Measurements from ENCODE around the gene TSHZ2.
A peak's percentile ranks its signal among the peaks of the same experiment; 100 is the strongest.
"Not testable (repeated sequence)": the region's sequence is repeated elsewhere in the genome, so short reads cannot be mapped to it uniquely, and the experiment has no call there.

Gene TSHZ2

DNA sequence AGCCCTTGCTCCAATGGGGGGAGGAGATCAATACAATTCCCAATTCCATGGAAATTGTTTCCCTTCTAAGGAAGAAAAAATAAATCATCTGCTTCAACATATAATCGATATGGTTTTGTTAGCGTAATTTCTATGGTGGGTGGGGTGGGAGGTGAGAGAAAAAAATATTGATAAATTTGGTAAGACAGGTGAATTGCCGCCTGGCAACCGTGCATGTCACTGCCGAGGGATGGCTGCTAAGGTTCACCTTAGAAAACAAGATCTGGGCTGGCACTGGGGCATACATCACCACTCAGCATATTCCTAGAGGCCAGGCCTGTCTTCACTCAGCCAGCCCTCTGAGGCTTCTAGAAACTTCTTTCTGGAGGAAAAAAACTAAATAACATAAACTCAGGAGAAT lies 517.4 kb downstream of the TSHZ2 start:
- no peak for DNase-seq

DNA sequence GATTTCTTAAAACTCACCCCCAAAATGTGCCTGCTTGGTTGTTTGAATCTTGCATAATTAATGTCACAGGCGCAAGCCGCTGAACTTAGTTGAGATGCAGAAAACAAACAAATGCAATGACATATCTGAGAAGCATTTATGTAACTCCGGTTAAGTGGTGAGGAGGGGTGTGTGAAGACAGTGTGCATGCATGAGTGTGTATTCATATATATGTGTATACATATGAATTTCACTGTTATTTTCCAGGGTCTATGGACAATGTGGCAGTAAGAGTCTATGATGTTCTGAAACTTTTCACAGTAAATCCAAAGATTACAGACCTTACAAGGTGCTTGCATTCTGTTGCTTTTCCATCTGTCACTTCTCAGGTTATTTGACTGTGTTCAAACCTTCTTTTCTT lies 518.5 kb downstream of the TSHZ2 start:
- no peak for DNase-seq

DNA sequence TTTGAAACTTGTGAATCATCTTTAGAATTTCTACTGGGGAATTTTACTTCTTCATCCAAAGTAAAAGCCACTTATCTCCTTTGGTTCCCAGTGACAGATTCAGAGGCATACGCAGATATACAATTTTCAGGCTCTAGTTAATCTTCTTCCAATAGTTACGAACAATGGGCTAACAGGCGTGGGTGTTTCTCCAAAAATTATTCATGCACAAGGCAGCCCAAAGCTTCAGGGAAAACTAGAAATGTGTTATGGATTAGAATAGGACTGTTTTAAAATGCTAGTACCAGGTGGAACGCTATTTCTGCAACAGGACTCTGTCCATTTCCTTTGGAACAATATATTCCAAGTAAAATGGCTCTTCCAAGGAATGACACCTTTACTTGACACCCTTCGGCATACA lies 519.3 kb downstream of the TSHZ2 start:
- no peak for DNase-seq

DNA sequence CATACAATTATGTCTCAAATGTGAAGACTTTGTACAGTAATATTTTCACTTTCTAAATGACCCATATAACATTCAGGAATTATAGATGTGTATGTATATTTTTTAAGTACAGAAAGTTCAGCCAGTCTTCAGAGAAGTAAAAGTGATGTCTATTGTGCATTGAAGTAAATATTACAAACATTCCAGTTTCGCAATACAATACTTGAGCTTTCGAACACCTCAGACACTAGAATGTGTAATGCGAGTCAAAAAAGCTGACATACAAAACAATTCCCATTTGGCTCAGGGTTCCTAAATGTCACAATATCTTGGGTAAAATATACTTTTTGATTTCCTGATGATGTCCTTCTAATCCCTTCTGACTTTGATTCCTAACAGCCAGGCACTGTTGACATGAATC lies 520.1 kb downstream of the TSHZ2 start:
- no peak for DNase-seq

DNA sequence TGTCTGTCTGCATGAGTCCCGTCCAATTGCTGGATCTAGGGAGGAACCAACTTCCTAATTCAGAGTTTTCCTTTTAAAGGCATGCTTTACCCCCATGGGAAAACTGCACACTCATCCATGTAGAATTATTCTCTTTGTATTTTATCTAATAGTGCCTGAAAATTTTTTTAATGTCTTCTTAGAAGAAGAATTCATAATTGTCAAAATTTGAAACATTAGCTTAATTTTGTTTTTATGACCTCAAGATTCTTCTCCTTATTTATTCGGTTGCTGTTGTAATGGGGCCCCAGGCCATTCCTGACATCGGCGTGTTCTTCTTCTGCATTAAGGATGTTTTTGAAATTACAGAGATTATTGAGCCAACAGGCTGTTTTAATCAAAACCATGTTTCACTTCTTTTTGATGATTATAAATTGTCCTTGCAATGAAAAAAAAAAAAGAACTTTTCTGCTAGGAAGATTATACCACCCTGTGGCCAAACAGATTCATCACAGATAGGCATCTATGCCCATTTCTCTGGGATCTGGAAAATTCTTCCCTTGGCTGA lies 521.2 kb downstream of the TSHZ2 start:
- DNase-seq, result peak; percentile 63

DNA sequence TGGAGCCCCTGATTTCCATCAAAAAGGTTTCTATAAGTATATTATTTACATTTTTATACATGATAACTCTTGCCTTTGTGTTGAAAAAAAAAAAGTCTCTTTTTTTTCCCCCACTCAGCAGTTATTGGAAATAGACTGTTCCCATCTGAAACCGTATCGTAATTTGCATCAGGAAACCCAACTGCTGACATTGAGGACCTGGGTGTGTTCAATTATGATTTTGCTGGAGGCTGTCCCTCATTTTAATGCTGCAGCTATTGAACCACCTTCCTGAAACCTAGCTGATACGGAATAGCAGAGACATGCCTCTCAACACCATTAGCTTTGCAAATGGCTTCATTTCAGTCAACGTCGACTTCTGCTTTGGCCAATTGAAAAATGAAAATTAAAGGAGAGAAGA lies 522.6 kb downstream of the TSHZ2 start:
- DNase-seq, result no peak

DNA sequence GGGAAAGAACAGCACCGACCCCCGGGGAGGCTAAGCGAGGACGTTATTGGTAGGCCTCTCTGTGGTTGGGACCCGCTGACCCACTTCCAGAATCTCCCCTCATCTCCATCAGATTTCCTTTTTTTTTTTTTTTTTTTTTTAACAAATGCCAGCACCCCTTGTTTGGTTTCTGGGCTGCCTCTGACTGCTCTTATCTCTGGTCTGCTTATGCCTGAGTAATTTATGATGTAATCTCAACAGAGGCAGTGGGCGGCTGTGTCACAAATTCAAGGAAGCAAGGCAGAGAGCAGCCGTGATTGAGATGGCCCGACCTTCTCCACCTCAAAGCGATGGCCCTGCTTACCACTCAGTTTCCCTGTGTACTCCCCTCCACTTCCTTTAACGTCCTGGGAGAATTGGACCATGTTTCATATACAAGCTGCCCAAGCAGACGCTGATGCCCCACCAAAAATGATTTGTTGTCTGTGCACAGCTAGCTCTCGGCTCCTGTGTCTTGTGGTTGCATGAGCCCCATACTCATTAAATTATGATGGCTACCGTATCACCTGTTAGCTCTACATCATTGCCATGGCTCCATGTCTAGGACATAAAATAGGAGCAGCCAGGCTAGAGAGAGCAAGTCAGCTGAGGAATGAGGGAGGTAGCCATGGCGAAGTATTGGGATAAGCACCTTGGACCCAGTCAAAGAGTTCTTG lies 523.4 kb downstream of the TSHZ2 start:
- DNase-seq, result no peak

DNA sequence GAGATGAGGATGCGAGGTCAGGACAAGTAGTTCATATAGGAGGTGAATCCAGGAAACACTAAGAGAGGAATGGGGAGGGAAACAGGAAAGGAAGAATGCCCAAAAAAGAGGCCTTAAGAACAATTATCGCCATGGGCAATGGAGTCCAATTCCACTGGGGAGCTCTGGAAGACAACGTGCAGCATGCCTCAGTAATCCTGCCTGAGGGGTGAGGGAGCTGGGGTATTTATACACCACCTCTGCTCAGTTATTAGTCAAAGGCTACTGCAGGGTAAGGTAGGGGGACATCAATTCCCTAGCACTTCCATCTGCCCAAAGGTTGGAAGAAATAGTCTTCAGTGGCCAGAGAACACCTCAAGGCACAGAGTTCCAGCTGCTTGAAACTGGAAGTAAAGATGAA lies 525.1 kb downstream of the TSHZ2 start:
- no peak for DNase-seq

DNA sequence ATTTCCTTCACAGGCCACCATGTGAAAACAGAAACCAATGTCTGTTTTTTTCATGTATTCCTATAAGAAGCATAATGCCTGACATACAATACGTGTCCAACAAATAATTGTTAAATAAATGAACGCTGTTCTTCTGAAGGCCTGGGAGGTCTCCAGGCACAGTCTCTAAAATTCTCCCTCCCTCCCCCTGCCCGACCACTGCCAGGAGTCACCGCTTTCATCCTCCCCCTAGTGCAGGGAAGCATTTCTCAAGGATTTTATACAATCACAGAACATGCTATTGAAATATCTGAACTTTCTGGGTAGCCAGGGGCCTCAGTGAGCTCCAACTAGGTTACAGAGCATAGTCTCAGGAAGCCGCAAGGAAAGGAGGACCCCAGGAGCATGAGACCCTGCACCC lies 526.2 kb downstream of the TSHZ2 start:
- no peak for DNase-seq

DNA sequence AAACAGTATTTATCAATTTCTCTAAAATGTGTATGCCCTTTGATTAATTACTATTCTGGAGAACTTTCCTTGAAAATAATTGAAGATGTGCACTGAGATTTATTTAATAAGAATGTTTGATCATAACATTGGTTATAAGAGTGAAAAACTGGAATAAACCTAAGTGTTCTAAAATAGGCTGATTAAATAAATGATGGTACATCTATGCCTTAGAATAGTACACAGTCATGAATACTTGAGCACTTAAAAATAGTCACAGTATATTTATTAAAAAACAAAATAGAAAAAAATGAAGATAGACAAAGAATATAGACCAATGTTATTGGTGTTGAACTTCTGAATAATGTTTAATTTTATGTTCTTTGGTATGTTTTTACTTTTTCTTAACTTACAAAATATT lies 528.5 kb downstream of the TSHZ2 start:
- no peak for DNase-seq

DNA sequence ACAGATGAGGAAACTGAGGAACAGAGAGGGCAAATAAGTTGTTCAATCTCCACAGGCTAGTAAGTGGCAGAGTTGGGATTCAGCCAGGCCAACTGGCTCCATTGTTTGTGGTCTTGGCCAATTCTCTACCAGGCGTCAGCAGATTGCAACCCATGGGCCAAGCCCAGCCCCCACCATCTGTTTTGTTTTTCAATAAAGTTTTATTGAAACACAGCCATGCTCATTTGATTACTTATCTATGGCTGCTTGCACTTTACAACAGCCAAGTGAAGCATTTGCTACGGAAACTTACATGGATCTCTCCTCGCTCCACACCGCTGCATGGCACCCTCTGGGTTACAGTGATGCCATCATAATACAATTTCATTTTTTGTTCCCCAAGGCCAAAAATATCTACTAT lies 530.7 kb downstream of the TSHZ2 start:
- no peak for DNase-seq

DNA sequence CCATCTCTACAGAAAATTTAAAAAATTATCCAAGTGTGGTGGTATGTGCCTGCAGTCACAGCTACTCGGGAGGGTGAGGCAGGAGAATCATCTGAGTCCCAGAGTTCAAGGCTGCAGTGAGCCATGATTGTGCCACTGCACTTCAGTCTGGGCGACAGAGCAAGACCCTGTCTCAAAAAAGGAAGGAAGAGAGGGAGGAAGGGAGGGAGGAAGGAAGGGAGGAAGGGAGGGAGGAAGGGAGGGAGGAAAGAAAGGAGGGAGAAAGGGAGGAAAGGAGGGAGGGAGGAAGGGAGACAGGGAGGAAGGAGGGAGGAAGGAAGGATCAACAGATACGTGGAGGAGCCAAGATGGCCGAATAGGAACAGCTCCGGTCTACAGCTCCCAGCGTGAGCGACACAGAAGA lies 531.4 kb downstream of the TSHZ2 start:
- DNase-seq, result no peak

DNA sequence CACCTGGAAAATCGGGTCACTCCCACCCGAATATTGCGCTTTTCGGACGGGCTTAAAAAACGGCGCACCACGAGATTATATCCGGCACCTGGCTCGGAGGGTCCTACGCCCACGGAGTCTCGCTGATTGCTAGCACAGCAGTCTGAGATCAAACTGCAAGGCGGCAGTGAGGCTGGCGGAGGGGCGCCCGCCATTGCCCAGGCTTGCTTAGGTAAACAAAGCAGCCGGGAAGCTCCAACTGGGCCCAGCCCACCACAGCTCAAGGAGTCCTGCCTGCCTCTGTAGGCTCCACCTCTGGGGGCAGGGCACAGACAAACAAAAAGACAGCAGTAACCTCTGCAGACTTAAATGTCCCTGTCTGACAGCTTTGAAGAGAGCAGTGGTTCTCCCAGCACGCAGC lies 531.9 kb downstream of the TSHZ2 start:
- not testable (repeated sequence) for DNase-seq

DNA sequence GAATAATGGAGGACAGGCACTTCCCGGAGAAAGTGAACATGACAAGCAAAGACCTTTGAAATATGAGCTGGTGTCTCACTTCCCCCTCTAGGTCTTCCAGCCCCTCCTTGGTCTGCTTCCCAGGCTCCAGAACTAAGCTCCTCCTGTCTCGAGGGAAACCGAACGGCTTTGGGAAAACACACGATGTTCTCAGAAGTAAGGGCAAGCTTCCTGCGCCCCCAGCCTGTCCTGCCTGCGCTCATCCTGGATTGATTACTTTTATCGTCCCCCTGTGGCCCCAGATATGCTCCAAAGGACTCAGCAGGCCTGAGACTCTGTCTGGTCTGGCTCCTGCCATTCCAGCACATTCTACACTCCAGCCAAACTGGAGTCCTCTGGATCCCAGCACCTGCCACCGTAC lies 538.1 kb downstream of the TSHZ2 start:
- no peak for DNase-seq

DNA sequence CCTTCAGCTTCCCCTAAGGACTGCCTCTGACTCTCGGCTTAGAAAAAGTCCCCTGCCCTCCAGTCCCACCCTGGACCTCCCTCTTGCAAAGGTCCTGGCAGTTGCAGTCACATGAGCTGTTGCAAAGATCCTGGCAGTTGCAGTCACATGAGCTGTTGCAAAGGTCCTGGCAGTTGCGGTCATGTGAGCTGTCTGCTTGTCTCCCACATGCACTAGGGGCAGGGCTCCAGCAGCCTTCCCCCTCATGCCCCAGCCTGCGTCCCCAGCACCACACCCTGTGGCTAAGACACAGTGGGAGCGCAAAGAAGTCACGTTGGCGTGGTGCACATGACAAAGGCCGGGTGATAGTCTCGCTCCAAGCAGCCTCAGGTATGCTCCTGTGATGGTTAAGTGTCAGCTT lies 538.5 kb downstream of the TSHZ2 start:
- no peak for DNase-seq

DNA sequence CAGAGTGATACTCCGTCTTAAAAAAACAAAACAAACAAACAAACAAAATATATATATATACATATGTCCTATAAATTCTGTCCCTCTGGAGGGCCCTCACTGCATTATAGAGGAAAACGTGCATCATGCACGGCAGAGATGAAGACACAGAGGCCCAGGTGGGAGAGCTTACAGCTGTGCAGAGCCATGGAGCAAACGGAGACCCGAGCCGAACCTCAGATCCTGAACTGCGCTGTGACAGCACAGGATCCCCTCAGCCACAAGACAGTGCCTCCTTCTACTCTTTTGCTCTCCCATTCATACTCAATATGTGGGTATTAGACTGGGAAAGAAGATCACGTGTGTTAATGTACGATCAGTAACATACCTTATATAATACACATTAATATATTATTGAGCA lies 539.9 kb downstream of the TSHZ2 start:
- DNase-seq, result no peak

DNA sequence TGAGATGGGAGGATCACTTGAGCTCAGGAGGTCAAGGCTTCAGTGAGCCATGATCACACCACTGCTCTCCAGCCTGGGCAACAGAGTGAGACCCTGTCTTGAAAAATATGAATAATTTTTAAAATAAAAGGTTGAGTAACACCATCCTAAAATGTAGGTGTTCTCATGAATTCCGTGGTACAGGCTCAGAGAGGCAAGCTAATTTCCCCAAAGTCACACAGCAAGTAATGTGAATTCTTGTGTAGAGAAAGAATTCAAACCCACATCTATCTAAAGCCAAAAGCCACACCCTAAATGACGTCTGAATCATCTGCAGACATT lies 541.0 kb downstream of the TSHZ2 start:
- DNase-seq, result peak; percentile 14

DNA sequence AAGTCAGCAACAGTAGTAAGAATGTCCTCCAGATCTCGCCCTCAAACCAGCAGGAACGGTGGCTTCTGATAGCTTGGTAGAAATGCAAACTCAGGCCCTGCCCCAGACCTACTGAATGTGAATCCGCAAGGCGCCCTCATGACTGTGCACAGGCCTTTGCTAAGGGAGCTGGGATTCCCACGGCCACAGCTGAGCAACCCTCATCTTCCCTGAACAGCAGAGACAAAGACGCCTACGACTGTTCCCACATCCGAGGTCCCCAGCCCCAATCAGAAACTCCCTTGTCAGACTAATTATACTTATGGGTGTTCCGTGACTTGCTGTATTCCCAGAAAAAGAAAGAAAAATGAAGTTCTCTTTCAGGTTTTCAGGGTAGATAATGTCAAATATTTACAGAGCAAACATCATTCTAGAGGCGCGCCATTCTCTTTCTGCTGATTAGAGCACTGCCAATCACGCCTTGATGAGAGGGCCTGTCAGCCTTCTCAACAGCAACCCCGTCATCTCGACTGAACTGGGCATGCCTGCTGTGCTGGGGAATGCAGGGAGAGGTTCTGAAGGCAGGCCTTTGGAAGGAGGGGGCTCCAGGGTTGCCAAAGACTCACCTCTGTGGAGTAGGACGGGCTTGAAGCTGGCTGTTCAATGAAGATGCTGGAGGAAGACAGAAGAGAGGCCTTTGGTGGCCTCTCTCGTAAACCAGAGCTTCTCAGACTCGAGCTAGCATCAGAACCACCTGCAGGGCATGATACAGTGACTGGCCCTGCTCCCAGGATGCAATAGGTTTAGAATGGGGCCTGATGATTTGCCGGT lies 541.5 kb downstream of the TSHZ2 start:
- no peak for DNase-seq

DNA sequence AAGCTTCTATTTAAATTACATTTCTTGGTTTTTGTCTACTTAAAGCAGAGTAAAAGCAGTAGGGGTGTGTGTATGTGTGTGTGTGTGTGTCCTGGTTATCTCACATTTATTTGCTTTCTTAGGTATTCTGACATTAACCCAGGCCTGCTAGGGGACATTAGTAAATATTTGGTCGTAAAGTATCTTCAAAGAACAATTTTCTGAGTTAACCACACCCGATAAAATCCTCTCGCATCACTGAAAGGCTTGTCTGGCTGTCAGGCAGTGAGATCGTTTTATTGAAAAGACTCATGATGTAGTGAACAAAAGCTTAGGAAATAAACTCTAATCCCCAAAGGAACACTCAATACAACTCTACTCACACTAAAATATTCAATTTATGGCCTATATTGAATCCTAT lies 543.6 kb downstream of the TSHZ2 start:
- DNase-seq, result no peak

DNA sequence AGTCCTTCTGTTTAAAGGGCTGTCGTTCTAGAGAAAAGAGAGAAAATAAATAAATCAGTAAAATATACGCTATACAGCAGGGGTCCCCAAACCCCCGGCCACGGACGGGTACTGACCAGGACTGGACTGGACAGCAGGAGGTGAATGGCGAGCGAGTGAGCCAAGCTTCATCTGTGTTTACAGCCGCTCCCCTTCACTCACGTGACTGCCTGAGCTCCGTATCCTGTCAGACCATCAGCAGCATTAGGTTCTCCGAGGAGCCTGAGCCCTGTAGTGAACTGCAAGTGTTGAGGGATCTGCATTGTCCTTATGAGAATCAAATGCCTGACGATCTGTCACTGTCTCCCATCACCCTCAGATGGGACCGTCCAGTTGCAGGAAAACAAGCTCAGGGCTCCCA lies 545.0 kb downstream of the TSHZ2 start:
- no peak for DNase-seq

DNA sequence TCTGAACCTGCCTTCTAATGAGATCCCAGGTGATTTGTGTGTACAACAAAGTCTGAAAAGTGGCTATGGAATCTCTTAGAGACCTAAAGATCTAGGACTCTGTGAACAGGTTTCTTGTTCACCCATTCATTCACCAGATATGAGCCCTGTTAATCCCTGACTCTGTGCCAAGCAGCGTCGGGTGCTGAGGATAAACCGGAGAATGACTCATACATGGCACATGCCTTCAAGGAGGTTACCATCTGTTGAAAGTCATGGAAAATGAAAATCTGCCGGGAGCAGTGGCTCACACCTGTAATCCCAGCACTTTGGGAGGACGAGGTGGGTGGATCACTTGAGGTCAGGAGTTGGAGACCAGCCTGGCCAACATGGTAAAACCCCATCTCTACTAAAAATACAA lies 549.3 kb downstream of the TSHZ2 start:
- DNase-seq, result peak; percentile 17

DNA sequence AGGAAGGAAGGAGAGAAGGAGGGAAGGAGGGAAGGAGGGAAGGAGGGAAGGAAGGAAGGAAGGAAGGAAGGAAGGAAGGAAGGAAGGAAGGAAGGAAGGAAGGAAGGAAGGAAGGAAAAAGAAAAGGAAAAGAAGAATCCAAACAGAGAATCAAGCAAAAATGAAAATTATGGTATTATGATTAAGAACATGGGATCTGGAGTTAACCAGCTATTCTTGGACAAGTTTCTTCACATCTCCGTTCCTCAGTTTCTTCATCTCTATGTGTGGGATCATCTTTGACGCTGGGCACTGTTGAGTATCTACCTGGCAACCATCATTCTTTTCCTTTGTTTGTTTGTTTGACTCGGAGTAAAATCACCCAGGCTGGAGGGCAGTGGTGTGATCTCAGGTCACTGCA lies 549.9 kb downstream of the TSHZ2 start:
- DNase-seq, result no peak

DNA sequence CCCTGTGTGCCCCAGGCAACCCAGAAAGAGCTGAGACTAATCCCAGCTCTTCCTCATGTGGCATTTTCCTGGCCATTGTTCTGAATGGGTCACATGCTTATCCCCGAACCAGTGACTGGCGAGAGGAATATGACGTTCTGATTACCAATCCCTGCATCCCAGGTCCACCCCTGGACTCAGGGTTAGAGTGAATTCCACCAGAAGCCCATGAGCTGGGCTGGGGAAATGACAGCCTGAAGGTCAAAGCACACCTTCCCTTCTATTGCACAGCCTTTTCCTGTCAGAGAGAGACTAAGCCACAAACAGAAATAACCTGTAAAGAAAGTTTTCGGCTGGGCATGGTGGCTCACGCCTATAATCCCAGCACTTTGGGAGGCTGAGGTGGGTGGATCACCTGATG lies 550.5 kb downstream of the TSHZ2 start:
- no peak for DNase-seq

DNA sequence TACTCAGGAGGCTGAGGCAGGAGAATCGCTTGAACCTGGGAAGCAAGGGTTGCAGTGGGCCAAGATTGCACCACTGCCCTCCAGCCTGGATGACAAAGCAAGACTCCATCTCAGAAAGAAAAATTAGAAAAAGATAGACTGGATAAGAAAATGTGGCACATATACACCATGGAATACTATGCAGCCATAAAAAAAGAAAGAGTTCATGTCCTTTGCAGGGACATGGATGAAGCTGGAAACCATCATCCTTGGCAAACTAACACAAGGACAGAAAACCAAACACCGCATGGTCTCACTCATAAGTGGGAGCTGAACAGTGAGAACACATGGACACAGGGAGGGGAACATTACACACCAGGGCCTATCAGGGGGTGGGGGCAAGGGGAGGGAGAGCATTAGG lies 551.5 kb downstream of the TSHZ2 start:
- not testable (repeated sequence) for DNase-seq

All from fibroblast of skin of scalp (primary cell).